ENCODE measurements around the gene CRTAC1. TPM values are rescaled to one million over a fixed set of nuclear protein-coding genes. Genes with fewer than 3 reads are reported as not detected.

Gene CRTAC1
- total RNA-seq, 1 experiment from 2014 or later = 17.9 TPM

DNA sequence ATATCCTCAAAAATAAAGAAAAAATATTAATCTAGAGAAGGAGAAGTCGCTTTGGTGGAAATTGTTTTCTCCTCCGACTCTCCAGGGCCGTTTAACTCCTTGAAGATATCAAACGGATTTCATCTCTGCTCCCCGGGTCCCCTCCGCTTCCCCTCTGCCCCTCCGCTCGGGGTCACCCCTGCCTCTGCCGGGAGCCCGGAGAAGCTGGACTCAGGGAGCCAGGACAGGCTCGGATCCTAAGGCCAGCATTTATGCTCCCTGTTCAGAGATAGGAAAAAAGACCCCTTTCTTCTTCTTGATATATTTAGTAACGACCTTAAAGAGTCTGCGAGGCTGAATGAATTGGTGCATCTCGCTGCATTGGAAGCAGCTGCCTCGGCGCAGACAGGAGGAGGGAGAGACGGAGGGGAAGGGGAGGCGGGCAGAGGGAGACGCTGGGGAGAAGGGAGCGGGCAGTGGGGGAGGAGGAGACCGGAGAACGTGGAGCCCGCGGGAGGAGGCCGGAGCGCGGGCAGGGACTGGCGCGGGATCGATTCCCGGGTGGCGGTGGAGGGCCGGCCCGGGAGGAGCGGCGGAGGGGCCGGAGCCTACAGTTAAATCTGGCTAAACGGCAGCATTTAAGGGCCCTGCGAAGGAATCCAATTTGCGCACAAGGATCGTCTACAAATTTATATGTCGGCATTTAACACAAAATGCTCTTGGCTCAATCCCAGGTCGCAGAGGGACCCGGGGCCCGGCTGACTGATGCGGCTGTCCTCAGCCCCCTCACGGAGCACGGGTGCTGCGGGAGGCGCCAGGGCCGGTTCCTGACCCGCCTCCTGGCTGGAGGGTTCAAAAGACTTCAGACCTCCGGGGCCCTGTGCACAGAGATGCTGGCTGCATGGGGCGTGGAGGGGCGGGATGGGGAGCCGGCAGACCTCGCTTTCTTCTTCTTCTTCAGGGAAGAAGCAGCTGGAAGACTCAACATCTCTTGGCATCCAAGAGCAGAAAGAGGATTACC is 55.6 kb downstream of the CRTAC1 start:
- DNase-seq (ENCODE audit: low read depth) = peak; percentile 31

DNA sequence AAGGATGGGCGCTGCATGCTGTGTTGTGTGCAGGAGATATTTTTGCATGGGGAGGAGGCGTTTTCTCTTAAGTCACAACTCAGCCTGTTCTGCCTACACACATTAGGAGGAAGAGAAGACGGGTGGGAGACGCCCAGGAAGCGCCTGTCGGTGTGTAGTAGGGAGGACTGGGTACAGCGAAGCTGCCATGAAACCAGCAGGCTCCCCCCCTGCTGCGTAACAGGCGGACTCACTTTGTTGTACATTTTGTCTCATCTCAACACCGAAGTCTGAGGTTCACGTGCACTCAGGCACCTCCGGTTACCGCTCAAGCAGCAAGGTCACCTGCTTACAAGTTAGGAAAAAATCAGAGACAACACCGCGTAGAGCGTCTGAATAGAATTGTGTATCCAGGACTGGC is 56.3 kb downstream of the CRTAC1 start:
- DNase-seq (ENCODE audit: low read depth) = peak; percentile 58

DNA sequence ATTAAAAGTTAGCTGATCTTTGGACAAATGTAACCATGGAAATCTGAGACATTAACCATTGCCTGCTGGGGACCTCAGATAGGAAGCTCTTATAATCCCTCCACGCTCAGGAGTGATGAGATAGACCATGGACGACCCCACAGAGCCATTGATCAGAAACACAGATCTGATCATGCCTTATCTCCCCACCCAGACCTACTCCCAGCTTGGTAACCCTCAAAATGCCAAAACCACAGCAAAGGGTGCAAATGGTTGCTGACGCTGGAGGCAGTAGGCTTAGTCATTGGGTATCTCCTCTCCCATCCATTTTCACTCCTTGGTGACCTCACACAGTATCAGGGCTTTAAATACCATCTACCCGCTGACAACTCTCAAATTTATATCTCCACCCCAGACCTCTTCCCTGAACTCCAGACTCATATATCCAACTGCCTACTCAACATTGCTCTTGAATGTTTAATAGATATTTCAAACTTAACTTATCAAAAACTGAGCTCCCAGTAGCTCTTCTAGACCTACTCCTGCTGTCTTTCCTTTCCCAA is 60.8 kb downstream of the CRTAC1 start:
- DNase-seq (ENCODE audit: low read depth) = no peak

DNA sequence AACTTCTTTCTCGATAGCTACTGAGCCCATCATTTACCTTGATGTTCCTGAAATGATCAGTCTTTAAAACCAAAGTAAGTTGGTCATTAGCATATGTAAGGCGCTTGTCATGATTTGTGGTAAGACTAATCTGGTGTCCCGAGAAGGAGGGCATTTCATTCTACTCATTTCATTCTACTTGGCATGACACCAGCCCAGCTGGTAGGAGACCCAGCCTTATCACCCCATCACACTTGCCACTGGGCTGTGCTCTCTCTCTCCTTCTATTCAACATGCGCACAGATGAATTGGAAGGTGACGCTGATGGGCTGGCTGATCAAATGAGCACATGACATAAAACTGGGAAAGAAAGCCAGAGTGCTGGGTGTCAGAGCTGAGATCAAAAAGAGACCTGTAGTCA is 65.7 kb downstream of the CRTAC1 start:
- no peak for DNase-seq (ENCODE audit: low read depth)

DNA sequence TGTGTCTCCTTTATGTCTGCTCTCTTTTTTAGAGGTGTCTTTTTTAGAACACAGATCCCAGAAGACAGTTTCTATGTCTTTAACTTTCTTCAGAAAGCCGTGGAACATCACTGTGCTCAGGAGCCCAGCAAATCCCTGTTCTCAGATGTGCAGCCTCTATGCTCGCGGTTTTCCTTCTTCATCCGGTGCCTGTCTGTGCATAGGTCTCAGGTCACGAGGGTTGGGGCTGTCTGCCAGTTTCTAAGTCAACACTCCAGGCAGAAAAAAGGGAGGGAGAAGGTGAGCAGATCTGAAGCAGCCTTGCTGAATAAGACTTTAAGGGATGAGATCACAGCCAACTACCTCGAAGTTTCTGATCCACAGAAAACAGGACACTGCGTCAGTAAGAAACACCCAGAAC is 68.5 kb downstream of the CRTAC1 start:
- peak; percentile 59 for DNase-seq (ENCODE audit: low read depth)

DNA sequence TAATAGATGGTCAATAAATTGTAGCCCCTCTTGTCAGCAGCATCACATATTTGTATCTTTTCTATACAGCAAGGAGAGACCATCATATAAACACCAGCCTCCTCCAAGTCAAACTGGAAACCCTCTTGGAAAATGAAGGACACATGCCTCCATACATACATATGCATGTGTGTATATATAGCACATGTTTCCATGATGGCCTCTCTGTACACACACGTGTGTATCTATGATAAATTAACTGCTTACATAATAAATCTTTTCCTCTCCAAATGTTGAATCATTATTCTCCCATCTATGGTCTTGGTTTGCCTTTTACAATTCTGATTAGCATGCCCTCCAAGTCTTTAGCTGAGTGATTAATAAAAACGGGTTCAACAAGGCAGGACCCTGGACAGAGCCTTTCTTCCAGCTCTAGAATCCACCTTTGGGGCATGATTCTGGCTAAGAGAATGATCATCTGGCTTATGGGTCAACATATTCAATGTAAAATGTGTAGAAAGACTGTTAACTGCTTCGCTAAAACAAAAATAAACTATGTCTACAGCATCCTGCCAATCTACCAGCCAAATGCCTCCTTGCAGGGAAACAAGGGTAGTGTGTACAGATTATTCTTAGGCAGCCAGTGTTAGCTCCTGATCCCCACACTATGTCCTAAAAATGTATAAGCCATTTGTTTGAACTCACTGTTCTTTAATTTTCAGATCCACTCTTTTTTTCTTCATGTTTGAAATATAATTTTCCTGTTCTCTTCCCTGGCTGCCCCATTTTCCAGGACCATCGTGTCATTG is 70.0 kb downstream of the CRTAC1 start:
- DNase-seq (ENCODE audit: low read depth) = no peak

DNA sequence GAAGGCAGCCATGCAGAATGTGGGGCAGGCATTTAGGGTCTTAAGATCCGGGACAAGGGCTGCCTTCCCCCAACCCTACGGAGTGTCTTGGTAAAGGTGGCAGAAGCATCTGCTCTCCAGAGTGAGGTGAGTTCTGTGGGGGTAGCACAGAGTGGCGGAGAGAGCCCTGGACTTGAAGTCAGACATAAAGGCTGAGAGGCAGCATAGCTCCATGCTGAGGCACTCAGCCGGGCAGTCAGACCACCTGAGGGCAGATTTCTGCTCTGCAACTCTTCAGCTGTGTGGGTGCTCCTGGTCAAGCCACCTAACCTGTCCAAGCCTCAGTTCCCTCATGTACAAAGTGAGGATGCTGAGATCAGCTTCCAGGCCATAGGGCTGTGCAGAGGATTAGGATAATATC is 81.0 kb downstream of the CRTAC1 start:
- no peak for DNase-seq (ENCODE audit: low read depth)

DNA sequence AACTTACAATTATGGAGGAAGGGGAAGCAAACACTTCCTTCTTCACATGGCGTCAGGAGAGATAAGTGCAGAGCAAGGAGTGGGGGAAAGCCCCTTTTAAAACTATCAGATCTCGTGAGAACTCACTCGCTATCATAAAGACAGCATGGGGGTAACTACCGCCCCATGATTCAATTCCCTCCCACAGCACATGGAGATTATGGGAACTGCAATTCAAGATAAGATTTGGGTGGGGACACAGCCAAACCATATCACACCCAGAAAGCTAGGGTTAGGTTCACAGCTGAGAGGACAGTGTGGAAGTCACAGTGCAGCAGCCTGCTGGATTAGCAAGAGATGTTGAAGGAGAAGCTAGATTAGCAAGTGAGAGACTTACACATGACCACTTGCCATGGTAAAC is 81.6 kb downstream of the CRTAC1 start:
- no peak for DNase-seq (ENCODE audit: low read depth)

DNA sequence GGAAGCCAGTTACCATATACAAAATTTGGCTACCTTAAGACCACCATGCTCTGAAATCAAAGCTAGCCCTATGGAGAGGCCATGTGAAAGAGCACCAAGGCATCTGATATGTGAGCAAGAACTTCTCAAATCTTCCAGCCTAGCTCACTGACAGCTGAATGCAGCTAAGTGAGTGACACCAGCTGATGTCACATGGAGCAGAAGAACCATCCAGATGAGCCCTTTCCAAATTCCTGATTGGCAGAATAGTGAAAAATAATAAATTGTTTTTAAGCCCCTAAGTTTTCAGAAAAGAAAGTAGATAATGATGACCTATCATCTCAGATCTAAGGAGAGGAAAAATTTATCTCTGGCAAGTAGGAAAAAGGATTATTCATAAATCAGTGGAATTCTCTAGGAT is 85.6 kb downstream of the CRTAC1 start:
- DNase-seq (ENCODE audit: low read depth) = no peak

DNA sequence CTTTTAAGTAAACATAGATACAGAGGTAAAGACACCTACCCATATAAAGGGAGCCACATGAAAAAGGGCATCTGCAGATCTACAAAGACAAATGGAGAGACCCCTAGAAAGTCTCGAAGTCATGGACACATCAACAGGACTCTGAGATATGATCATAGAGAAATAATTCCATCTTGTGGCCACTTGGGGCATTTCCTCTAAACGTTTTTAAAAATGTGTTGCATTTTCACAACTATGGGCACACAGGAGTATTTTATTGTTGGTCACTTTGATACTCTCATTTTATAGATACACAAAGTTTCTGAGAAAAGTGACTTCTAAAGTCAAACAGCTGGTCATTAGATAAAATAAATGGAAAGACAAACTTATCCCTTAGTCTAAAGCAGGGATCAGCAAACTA is 87.1 kb downstream of the CRTAC1 start:
- no peak for DNase-seq (ENCODE audit: low read depth)

DNA sequence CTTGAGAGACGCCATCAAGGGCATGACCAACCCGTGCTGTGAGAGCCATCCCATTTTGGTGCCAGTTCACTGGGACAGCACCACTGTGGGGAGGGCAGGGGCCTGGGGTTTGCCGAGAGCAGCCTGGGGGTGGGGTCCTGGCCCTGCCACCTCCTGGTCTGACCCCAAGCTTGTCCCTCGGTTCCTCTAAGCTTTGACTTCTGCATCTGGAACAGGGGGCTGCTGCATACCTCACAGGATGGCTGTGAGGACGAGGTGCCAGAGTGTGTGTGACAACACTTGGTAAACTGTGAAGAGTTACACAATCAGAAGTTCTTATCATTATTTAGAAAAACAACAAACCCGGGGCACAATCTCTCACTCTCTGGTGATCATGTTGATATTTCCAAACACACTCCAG is 89.9 kb downstream of the CRTAC1 start:
- DNase-seq (ENCODE audit: low read depth) = no peak

DNA sequence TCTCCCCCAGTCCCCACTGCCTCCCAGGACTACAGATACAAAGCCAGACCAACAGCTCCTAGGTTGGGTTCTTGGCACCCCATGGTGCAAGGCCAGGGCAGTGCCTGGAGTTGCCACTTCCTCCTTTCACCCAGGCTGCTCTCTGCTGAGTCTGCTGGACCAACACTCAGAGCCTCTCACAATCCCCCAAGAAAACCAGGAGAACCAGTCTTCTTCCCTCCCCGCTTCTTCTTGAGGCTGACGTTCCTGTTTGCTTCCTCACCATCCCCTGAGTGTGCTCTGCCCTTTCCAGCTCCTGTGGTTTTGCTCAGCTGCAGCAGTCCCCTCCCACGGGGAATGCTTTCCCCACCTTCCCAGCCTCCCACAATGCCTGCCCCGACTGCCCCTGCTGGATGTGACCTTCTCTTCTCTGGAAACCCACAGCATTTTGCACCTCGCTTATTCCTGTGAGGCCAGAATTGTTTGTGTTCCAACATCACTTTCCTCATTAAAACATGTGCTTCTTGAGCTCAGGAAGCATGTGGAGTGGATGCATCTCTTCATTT is 90.9 kb downstream of the CRTAC1 start:
- DNase-seq (ENCODE audit: low read depth) = no peak

DNA sequence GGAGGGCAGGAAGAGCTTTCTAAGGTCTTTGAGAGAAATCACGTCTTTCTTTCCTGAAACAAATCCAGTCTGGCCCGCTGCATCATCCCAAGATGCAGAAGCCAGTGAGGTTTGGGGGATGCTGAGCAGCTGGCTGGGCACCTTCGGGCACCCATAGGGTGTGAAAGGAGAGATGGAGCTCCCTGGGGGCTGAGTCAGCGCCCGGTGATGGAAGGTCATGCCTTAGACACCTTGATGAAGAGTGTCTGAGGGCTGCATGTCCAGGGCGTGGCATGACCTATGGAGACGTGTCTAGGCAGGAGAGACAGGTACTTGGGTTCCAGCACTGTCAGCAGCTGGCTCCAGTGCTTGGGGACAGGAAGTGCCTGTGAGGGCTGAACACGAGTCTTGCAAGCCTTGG is 92.5 kb downstream of the CRTAC1 start:
- DNase-seq (ENCODE audit: low read depth) = no peak

DNA sequence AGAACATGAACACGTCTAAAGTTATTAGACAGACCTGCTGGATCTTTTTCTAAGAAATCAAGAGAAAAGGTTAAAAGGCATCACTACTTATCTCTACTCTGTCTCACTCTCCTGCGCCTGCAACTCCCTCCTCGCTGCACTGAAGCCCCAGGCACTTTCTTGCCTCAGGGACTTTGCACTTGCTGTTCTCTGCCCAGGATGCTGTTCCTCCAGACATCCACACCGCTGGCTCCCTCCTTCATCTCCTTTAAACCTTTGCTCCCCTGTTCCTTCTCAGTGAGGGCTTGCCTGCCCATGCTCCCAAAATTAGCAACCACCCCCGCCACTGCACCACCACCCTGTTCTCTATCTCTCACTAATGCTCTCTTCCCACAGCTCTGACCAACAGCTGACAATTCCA is 93.4 kb downstream of the CRTAC1 start:
- no peak for DNase-seq (ENCODE audit: low read depth)

DNA sequence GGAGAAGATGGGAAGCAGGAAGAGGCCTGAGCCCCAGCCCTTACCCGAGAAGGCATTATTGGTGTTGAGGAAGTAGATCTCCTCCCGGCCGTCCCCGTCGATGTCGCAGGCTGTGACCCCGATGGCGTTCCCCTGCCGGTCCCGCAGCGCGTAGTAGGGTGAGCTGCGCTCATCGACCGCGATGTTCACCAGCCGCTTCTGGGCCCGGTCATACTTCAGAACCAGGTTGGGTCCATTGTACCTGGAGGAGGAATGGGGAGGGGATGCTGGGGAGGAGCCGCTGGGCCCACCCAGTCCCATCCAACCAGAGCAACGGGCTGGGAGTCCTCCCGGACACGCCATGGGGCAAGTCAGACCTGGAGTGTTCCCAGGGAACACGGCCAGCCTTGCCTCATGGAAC is 94.3 kb downstream of the CRTAC1 start:
- DNase-seq (ENCODE audit: low read depth) = no peak

DNA sequence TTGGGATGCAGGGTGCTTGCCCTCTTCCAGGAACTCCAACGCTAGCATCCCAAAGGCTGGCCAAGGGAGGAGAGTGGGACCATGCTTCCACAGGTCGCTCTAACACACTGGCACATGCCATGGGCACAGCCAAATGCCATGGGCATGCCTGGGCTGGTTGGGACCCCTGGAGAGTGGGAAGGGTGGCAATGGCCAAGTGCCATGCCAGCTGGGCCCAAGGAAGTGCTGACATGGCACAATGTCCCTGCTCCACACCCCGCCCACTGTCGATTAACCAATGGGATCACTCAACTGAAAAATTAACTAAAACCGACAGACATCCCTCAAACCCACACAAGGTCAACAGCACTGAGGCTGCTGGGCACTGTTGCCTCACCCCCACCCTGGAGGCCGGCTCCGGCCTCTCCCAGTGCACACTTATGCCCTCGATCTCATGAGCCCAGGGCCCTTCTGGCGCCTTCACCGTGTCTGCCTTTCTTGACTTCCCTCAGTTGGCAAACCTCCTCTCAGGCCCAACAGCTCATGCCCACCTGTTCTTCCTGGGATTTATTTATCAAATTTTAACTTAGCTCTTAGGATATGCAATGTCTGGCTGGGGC is 97.4 kb downstream of the CRTAC1 start:
- no peak for DNase-seq (ENCODE audit: low read depth)

DNA sequence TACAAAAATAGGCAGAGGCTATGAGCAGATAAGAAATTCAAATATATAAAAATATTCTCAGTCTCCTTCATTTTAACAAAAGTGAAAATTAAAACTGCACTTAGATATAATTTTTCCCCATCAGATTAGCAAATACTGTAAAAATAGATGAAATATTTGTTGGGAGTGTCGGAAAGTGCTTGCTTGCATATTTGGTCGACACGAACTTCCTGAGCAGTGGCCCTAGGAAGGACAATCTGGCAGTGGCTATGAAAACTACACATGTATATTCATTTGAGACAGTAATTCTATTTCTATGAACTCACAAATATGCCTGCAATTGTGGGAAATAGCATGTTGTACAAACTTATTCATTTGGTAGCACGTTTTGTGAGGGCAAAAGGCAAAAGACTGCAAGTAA is 99.4 kb downstream of the CRTAC1 start:
- no peak for DNase-seq (ENCODE audit: low read depth)

DNA sequence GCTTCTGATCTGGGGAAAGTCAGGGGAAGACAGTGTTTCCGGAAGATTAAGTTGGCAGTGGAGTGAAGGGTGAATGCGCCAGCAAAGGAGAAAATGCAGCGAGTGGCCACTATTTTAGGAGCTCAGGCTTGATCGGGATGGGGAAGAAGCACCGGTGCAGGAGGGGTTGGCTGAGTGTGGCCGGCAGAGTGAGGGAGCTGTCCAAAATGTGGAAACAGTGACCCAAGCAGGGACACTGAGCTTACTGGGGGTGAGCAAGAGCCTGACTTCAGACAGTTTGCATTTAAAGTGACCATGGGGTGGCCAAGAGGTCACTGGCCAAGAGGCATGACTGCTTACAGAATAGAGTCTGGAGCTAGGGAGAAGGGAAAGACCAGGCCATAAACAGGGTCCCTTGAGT is 101.5 kb downstream of the CRTAC1 start:
- no peak for DNase-seq (ENCODE audit: low read depth)

DNA sequence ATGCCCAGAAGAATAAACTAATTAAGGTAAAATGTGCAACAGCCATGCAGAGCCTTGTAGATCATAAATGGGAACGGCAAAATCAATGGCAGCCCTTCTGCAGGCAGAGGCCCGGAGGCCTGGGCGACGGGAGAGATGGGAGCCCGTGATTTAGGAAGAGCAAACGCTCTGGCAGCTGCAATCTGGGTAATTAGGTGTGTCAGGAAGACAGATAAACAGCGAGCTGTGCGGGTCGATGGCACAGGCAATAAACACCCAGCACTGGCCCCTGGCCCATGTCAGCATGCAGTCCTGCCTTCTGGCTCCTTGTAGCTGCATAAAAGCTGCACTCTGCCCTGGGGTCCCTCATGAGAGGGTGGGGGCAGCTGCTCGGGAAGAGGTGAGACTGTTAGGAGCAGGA is 102.8 kb downstream of the CRTAC1 start:
- no peak for DNase-seq (ENCODE audit: low read depth)

DNA sequence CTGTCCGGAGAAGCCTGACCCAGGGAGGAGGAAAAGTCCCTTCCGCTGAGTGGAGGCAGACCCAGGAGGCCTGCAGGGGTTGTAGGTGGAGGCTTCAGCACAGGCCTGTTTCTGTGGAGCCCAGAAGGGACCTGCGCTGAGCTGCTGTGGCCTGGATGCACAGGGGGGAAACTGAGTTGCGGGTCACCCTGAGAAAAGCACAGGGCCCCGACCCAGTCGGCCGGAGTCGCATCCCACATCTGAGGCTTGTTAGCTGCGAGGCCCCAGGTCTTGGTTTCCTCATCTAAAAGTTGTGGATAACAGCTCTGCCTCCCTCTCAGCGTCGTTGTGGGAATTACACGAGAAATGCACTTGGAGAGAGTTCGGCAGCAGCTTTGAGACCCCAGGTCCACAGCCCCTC is 104.4 kb downstream of the CRTAC1 start:
- no peak for DNase-seq (ENCODE audit: low read depth)

DNA sequence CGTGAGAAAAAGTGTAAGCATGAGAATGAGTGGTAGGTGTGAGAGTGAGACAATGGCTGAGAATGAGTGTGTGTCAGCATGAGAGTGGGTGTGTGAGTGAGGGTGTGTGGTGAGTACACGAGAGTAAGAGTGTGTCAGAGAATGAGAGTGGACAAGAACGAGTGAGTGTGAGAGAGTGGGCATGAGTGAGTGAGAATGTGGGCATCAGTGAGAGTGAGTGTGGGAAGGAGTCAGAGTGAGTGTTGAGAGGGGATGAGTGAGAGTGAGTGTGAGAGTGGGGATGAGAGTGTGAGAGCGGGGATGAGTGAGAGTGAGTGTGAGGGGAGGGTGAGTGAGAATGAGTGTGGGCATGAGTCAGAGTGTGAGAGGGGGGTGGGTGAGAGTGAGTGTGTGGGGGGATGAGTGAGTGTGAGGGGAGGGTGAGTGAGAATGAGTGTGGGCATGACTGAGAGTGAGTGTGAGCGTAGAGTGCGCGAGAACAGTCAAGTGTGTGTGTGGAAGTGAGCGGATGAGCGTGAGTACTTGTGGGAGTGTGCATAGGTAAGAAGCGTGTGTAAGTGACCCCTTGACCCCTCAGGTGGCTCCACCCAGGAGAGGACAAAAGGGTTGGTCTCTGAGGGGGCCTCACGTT is 105.0 kb downstream of the CRTAC1 start:
- no peak for DNase-seq (ENCODE audit: low read depth)

Data from Daoy (cell line).